A549 (cell line): ENCODE measurements around the gene ADARB1.

ENCODE experiments used
- CTCF ChIP-seq: fragments of >200 bp; sonication (Bioruptor Twin); formaldehyde crosslinking; IDR thresholded peaks from 3 replicates; pipeline ENCODE4 v1.5.1; 2016
- HDAC2 ChIP-seq: fragments of 200-600 bp; sonication (generic); IDR thresholded peaks from 2 replicates; pipeline ENCODE4 v1.6.1; 2016
- MAZ ChIP-seq: fragments of 150-350 bp; IDR thresholded peaks from 2 replicates; pipeline ENCODE4 v1.6.1; 2014; ENCODE audit warnings: antibody characterized with exemption, low read depth, low read length, borderline replicate concordance
- MYC ChIP-seq: IDR thresholded peaks from 2 replicates; pipeline ENCODE4 v1.6.1; 2012; ENCODE audit warnings: mild to moderate bottlenecking, inconsistent platforms, low read length, improper control_type of control experiment, borderline replicate concordance
- NR3C1 ChIP-seq: fragments of >200 bp; sonication (Bioruptor Twin); formaldehyde crosslinking; IDR thresholded peaks from 3 replicates; pipeline ENCODE4 v1.6.1; 2017
- POLR2A ChIP-seq: IDR thresholded peaks from 2 replicates; pipeline ENCODE4 v1.6.1; 2012; ENCODE audit warnings: mild to moderate bottlenecking, low read length
- RCOR1 ChIP-seq: fragments of 150-350 bp; IDR thresholded peaks from 2 replicates; pipeline ENCODE4 v1.6.1; 2014; ENCODE audit warnings: antibody characterized with exemption, low read length, low read depth
- REST ChIP-seq: fragments of 200-600 bp; sonication (generic); IDR thresholded peaks from 2 replicates; pipeline ENCODE4 v1.6.1; 2016; ENCODE audit warnings: antibody characterized with exemption, mild to moderate bottlenecking, moderate library complexity
- RFX5 ChIP-seq: fragments of 450-650 bp; IDR thresholded peaks from 2 replicates; pipeline ENCODE4 v1.7.1; 2014; ENCODE audit warnings: antibody characterized with exemption, mild to moderate bottlenecking, moderate library complexity
- SMC3 ChIP-seq: fragments of >200 bp; sonication (Bioruptor Twin); formaldehyde crosslinking; IDR thresholded peaks from 3 replicates; pipeline ENCODE4 v1.6.1; 2018; ENCODE audit warnings: inconsistent platforms
- SREBF2 ChIP-seq: fragments of 450-650 bp; IDR thresholded peaks from 2 replicates; pipeline ENCODE4 v1.6.1; 2014; ENCODE audit warnings: mild to moderate bottlenecking, moderate library complexity

- TF ChIP-seq MYC (no peak), CTCF (no peak), RCOR1 (no peak), SMC3 (no peak), RFX5 (no peak), POLR2A (no peak), REST (no peak), SREBF2 (no peak), MAZ (no peak), NR3C1 (no peak), HDAC2 (no peak)
Observed at GRCh38 chr21:45262616-45263015, 188.2 kb downstream of the ADARB1 start.
